ENCODE data around the gene CKB.
"Not testable (repeated sequence)": the region's sequence is repeated elsewhere in the genome, so short reads cannot be mapped to it uniquely, and the experiment has no call there.

The CKB gene

DNA sequence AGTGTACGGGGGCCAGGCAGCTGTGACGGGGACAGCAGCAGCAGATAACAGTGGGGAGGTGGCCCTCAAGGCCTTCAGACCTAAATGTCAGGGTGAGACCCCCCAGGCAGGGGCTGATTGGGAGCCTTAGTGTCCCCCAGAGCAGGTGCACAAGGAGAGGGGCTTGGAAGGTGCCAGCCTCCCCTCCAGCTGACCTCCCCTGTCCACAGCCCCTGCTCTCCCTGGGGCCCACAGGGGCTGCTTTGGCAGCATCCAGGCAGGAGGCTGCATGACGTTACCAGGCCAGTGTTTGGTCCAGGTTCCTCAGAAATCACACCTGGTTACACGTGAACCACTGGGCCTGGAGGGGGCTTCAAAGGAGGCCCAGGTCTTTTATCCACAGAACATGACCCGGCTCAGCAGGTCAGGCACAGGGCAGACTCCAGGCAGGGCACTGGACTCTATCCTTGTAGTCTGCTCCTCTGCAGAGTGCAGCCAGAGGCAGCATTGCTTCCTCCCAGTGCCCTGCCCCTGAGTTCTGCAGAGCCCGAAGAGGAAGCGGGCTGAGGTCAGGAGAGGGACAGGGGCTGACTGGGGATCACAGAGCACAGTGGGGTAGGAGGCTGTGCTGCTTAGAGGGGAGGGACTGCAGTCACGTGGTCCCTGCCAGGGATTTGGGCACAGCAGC lies 3.8 kb upstream of the CKB start:
- no peak for DNase-seq

DNA sequence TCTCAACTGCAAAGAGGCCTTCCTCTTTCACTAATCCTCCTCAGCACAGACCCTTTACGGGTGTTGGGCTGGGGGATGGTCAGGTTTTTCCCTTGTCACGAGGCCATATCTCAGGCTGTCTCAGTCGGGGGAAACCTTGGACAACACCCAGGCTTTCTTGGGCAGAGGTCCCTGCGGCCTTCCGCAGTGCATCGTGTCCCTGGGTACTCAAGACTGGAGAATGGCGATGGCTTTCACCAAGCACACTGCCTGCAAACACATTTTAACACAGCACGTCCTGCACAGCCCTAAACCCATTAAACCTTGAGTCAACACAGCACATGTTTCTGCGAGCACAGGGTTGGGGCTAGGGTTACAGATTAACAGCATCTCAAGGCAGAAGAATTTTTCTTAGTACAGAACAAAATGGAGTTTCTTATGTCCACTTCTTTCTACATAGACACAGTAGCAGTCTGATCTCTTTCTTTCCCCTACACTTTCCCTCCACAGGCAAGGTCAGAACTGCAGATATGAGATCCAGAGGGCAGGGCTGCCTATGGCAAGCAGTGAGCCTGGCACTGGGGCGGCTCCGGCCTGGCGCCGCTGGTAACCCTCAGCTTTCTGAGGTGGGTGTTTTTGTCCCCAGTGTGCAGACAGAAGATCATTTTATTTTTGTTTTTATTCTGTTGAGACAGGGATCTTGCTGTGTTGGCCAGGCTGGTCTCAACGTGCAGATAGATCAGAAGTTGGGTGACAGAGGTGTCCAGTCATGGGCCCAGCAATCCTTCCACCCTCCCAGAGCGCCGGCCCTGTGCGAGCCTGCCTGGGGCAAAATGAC lies 3.0 kb upstream of the CKB start:
- not testable (repeated sequence) for DNase-seq

DNA sequence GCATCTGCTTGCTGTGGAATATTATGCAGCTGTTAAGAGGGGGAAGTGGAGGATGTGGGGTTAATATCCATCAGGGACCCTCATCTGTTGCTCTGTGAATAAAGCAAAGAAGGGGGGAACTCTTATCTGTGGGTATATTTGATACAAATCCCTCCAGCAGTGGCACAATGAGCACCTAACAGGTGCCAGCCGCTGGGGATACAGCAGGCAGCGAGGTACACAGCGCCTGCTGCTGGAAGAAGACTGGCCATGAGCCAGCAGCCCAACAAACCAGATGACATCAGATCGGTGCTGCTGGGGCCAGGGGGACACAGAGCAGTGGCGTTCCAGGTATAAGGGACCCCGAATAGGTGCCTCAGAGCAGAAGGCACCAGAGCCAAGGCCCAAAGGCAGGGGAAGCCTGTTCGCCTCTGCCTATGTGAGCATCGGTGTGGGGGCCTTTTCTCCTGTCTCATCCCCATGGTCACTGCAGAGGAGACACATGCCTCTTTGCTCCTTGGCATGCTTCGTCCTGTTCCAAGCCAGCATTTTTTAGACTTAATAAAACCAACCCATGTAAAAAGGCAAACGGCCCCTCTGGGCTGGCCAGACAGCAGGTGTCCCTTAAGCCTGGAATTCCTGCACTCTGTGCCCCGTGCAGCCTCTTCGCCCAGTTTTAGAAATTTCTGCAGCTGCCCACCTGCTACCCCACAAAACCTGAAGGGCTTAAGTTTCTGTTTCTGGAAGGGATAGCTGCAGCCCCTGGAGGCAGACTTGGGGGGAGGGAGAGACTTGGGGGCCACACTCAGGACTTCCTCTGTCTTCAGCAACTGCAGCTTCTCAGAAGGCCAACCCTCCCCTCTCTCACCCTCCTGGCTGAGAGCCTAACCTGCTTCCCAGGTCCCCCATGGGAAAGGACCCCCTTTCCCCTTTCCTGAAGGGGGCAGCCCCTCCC lies 1.6 kb upstream of the CKB start:
- no peak for DNase-seq

DNA sequence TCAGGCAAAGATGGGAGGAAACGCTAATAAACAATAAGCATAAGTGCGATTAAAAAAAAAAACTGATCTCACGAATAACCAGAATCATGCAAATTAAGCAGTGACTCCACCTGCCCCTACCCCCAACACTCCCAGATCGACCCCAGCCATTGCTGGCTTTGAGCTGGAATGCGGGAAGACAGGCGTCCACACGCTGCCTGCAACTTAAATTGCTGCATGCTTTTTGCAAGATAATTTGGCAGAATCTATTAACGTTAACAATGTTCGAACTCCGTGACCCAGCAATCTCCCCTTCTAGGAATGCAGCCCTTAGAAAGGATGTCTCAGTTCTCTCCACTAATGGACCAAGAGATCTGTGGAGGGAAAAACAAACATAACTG lies 935 bp upstream of the CKB start:
- DNase-seq = no peak

DNA sequence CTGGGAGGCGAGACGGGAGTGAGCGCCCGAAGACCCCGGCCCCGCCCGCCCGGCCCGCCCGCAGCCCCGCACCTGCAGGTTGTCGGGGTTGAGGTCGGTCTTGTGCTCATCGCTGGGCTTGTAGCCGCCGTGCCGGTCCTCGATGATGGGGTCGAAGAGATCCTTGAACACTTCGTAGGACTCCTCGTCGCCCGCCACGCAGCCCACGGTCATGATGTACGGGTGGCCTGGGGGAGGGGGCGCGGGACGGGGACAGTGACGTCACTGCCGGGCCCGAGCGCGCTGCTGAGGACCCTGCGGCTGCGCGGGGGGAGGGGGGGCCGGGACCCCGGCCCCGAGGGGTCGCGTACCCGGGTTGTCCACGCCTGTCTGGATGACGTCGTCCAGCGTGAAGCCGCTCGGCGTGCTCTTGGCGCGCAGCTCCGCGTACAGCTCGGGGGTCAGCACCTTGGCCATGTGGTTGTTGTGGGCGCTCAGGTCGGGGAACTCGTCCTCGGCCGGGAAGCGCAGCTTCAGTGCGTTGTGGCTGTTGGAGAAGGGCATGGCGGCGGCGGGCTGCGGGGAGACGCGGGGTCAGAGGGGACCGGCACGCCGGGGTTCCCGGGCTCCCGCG lies 573 bp downstream of the CKB start:
- DNase-seq = no peak

DNA sequence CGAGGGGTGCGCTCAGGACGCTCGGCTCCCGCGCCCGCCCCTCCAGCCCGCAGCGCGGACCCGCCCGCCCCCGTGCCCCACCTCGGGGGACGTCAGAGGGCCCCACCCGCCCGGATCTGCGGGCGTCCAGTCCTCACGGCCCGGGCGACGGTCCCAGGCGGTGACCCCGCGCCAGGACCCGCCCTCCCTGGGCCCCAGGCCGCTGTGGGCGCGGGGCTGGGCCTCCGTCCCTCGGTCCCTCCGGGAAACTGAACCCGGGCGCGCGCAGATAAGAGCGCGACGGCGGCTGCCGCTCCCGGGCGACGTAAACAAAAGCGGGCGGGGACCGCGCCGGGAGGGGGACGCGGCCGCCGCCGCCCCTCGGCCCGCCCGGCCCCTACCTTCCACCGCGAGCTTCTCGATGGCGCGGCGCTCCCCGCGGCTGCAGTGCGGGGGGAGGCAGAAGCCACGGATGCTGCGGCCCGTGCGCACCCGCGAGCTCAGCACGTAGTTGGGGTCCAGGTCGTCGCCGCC lies 1.1 kb downstream of the CKB start:
- no peak for DNase-seq

DNA sequence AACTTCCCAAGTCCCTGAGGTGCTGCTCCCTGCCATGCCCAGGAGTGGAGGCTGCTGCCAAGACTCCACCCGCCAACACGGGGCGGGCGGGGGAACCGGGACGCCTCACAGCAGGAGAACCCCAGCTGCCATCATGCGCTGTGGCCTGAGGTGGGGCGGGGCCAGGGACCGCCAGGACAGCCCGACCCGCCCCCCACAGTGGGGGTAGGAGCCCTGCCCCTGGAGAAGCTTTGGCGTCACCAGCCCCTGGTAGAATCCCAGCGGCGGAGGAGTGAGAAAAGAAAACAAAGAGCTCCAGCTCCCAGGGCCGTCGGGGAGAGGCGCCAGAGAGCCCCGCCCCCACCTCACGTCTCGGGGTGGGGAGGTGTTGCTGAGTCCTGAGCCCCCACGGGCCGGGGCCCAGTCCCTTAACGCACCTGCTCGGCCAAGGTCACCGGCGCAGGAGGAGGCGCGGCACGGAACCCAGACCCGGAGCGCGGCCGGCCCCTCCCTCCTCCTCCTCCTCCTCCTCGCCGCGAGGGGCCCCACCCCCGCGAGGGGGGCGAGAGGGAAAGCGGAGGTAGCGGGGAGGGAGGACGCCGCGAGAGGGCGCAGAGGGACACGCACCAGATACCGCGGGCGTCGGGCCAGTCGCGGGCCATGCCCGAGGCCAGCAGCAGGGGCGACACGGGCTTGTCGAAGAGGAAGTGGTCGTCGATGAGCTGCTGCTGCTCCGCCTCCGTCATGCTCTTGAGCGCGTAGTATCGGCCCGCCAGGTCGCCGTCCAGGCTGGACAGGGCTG lies 1.8 kb downstream of the CKB start:
- DNase-seq = peak; percentile 64

DNA sequence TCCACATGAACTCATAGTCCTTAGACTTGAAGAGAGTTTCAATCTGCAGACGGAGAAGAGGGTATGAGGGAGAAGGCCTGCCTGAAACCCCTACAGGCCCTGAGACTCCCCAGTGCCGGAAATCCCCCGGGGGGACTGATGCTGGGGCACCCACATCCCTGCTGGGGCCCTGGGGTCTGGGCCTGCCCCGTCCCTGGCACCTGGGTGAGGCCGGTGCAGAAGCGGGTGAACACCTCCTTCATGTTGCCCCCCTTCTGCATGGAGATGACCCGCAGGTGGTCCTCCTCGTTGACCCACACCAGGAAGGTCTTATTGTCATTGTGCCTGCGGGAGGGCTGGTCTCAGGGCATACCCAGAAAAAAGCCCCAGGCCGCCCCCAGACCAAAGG lies 2.4 kb downstream of the CKB start:
- DNase-seq = no peak

DNA sequence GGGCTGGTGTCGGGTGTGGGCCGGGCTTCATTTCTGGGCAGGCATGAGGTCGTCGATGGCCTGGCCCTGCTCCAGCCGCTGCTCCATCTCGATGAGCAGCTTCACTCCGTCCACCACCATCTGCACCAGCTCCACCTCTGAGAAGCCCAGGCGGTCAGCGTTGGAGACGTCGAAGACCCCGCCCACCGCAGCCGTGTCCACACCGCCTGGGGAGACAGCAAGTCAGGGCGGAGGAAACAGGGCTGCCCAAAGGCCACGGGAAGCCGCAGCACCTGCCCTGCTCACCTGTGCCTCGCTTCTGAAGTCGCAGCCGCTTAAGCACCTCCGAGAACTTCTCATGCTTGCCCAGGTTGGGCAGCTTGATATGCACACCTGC lies 2.8 kb downstream of the CKB start:
- no peak for DNase-seq

DNA sequence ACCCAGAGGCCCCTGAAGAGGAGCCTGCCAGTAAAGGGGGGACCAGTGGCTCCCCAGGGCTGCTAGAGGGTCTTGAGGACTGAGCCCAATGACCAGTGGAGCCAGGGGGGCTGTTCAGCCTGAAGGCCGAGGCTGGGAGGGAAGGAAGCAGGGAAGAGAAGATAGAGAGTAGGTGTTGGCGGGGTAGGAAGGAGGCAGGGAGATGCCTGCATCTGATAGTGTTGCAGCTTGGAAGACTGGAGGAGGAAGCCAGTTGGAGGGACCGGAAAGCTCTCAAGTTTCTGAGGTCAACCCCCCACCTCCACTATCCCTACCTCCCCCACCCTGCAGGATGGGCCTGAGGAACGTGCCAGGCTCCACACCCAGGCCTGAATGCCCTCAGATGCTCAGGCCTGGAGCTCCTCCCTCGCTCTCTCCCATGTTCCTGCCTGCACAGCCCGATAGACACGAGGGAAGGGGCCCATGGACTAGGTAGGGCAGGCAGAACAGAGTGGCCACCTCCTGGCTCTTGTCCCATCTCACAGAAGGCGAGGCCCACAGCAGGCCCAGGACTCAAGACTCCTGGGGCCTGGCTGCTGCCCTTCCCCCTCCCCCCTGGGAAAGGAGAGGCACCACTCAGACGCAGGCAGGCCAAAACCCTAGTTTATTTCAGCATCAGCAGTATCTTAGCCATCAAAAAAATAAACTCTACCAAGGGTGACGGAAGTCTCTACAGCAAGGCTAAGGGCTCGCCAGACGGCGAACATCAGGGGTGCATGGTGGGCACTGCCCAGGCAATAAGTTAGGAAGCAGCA lies 3.4 kb downstream of the CKB start:
- no peak for DNase-seq

DNA sequence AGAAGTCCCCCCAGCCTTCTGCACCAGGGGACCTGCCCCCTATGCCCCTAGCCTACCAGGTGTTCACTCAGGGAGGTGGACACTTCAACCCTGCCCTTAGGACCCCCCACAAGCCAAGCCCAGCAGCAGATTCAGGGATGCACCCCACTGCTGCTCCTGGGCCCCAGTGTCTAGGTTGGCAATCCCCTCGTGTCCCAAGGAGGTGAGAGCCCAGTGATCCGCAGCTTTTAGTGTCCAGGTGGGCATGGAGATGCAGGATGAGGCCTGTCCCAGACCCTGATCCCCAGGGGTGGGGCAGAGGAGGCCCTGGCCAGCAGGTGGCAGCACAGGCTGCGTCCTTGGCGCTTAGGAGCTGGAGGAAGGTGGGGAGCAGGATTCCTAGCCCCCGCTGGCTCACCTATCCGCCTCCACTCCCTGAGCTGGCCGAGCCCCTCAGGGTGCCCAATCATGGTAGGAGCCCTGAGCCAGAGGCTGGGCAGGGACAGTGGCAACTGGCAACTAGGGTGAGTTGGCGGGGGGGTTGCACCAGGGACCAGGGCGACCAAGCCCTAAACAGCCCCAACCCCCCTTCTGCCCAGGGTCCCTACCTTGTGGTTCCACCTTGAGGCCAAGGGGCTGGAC lies 4.1 kb downstream of the CKB start:
- DNase-seq = peak; percentile 66

DNA sequence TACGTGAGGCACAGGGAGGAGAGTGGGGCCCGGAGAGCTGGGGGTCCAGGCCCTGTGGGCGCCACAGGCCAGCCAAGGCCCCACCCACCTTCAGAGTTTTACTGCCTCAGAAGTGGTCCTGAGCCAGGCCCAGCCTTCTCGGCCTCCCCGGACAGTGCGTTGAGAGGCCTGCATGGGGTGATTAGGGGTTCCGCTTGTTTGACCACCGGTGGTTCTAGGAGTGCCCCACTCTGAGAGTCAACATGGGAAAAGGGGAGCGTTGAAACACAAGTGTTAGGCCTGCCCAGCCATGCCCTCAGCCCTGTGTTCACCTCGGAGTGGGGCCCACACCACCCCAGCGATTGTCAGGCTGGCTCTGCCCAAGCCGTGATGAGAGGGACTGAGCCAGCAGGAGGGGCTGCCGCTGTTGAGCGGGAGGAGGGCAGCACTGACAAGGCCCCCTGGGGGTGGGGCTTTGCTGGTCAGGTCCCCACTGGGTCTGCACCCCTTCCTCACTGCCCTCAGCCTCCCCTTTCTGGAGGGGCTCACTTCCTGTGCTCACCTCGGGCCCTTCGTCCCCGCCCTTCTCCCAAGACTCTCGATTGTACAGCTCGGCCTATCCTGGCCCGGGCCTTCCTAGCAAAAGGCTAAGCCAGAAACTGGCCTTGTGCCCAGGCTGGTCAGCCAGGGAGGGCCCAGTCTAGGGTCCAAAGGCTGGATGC lies 4.8 kb downstream of the CKB start:
- no peak for DNase-seq

DNA sequence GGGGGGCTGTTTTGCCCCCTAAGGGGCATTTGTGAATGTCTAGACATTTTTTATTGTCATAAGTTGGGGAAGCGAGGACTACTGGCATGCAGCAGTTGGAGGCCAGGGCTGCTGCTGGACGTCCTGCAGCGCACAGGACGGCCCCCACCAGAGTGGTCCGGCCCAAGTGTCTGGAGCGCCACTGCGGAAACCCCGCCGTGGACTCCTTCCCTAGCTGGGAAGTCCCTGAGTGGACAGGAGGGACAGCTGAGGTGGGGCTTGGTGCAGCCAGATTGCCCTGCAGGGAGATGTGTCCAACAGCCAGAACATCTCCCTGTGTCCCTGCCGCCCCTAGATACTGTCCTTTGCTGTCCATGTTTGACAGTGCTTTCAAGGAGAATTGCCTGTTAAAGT lies 5.5 kb downstream of the CKB start:
- DNase-seq = no peak

DNA sequence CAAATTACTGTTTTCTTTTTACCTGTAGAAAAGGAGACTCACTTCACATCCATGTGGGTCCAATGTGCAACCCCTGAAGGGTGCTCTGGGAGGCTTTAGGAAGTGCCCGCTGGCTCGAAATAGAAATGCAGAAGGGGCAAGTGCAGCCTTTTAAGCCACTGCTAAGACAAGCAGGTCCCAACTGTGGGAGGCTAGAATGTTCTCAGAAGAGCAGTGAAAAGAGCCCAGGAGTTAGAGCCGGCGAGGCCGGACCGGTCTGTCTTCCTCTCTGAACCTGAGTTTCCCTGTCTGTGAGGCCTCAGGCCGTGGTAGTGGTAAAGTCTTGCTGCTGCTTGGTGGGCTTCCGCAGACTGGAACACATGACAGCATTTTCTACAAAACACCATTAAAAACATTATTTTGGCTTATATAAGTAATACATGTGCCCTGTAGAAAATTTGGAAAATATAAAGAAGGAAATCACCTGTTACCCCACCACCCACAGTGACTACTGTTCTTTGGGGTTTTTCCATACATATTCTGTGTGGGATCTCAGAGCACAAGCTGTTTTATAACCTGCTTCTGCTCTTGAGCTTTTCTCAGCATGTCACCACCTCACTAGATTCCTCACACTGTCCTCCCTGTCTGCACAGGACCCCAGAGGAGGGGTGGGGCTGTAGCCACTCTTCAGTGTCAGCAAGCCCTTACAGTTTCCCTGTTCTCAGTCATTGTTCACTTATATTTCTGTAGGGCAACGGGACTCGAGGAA lies 6.0 kb downstream of the CKB start:
- DNase-seq = no peak

DNA sequence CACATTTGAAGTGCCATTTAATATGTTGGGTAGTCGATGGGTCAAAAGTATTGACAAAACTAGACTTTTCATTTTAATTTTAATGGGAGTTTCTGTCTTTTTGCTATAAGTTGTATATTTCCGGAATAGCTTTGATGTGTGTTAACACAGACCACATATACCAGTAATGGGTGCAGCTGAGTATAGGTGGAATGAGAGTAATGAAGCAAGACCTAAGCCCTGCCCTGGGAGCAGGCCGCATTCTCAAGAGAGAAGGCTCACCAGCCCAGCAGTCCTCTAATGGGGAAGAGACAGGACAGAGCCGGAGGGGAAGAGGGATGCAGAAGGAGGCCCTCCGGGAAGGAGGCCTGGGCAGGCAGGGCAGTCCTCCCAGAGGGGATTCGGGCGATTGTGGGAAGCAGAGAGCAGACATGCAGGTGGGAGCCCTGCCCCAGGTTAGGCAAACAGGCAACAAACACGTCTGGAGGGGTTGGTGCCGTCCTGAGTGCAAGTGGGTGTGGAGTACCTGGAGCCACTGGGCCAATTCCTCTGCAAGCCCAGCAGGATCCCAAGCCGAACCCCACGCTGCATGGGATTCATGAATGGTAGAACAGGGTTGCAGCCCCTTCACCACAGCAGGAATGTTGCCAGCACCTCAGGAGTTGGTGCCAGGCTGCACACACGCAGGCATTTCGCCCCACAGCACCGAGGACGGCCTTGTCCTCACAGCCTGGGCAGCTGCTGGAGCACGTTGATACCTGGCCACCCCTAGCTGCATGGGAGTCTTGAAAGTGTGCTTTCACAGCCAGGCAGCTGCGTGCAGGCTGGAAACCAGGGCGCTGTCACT lies 7.8 kb downstream of the CKB start:
- DNase-seq = no peak

DNA sequence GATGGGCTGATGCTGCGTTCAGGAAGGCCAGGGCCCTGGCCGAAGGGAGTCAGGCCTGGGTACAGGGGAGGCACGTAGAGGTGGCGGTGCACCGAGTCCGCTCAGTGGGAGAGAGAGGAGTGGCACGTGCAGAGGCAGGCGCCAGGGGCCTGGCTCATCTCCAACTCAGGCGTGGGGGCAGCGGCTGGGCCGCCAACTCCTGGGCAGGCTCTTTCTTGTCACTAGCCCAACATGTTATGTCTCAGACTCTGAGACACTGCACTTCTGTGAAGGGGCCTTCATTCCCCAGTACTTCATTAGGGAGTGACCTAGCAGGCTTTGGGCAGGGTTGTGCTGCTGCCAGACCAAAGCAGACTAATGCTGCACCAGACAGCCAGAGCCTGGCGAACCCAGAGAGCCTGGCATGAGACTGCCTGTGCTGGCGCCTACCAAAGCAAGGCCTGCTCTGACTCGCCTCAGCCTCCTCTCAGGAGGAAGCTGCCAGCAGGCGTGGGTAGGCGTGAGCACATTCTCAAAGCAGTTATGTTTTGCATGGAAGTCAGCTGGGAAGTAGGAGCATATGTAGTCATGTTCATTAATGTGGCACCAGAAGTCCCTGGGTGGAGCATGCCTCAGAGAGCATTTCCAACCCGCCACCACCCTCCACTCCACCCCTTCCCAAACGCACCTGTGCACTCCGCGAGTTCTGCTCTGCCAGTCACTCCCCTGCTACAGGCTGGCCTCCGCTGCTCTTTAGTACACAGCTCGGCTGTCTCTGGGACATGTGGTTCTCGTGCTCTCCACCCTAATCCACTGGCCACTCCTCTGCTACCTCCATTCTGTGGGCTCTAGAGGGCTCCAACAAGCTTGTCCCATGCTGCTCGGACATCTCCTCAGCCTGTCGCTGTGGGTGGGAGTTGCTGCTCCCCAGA lies 9.7 kb downstream of the CKB start:
- no peak for DNase-seq

DNA sequence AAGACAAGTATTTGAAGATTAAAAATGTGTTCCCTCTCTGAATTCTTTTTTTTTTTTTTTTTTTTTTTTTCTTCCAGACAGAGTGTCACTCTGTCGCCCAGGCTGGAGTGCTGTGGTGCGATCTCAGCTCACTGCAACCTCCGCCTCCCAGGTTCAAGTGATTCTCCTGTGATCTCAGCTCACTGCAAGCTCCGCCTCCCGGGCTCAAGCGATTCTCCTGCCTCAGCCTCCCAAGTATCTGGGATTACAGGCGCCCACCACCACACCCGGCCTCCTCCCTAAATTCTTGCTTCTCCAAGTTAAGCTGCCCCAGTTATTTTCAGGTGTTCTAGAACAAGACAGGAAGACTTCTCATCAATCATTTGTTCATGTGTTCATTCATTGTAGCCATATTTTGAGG lies 10.4 kb downstream of the CKB start:
- not testable (repeated sequence) for DNase-seq

Data from T-helper 9 cell (primary cell).